NCI-H2081 treated with DMSO at 0.1 percent for 48 hours (cell line): ENCODE results near the gene SLC24A3.

Experiments
- DNase-seq: peaks from one replicate; lab custom pipeline; 2025; lab: John Stamatoyannopoulos, UW

SLC24A3 gene

DNA sequence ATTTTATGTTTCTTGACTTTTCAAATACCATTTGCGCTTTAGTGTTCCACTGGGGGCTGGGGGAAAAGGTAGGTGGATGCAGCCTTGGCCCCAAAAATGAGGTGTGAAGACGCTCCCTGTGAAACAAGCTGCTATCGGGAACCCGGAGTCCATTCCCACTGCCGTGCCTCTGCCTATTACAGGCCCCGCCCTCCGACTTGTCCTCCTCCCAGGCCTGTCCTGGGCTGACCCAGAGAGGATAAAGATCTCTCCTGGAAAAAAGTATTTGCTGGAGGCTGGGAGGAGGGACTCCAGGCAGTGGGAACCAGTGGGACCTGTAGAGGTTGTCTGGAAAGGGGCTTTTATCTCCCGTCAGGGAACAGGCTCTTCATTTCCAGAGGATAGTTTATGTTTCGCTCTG lies 215.0 kb downstream of the SLC24A3 start:
- no peak for DNase-seq

DNA sequence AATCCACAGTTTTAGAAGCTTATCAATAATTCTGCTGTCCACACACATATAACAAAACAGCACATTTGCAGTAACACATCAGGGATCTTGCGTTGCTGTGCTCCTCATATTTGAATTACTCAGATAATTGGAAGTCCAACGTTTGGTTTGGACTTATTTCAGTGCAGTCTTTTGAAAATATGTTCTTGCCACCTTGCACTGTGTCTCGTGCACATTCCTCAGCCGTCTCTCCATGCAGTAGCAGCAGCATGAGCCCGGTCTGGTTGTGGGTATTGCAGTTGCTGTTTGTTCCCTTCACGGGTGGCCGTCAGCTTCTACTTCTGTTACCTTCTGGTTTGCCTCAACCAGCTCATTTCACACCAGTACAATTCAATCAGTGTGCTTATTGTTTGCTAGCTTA lies 215.5 kb downstream of the SLC24A3 start:
- DNase-seq = no peak

DNA sequence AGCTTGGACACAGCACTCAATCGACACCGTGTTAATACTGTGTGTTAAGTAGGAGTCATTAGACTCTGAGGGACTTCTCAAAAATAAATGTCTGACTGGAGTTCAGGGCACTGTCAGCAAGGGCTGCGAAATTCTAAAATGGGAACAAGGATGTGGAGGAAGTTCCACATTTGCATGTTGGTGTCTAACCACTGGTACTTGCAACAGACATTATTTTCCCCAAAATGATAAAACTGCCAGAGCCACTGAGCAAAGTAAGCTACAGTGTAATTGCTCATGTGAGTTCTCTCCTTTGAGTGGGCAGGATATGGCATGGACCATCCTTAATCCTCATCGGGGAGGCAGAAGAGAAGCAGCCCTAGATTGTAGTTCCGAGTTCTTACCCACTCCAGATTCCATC lies 215.9 kb downstream of the SLC24A3 start:
- no peak for DNase-seq

DNA sequence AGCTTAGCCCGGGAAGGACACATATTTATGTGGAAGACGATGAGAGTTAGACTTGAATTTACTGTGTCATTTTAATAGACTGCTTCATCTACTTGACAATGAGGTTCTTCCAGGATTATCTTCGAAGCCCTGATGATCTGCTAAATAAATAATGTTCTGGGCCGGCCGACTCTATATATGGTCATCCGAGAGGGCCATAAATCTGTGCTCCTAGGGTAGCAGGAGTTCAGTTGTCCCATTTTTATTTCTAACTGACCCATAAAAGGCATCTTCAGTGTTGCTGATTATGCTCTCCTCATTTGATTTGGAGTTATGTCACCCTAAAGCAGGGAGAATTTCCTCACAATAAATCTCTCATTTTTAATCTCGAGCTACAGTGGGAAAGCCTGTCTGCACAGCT lies 217.1 kb downstream of the SLC24A3 start:
- DNase-seq = no peak

DNA sequence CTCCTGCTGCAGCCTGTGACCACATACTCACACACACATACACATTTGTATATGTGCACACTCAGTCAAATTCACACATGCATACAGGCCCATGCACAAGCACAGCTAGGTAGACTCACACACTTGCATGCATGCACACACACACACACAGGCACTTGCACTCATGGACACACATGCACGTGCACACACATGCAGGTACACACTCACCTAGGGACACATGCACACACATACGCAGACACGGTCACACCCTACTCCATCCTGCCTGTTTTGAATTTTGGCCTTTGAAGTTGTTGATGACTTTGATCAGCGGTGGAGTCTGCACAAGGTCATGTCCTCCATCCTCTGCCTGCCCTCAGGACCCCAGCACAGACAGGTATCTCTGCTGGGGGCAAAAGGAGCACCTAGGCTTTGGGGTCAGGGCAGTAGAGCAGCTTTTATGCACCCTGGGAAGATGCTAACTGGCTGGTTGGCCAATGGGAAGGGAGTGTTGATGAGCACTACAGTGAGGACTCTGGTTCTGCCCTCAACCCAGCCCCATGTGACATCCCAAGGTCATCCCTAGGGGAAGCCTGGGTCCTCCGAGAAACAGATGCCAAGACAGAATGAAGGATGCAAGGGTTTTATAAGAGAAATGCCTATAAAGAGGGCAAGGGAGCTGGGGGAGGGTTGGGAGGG lies 218.3 kb downstream of the SLC24A3 start:
- no peak for DNase-seq

DNA sequence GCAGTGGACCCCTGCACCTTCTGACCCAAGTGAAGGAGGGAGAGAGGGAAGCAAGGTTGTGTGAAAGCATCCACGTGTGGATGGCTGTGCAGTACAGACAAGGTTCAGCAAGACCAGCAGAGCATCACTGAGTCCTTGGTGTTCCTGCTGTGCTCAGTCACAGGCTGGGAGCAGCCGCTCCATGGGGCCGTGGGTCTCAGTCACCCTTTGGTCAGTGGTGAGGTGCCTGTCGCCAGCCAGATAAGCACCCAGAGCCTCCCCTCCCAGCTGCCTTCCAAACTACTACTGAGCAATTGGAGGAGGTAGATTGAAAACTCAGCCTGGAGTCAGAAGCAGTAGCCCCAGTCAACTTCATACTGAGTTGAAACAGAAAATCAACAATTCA lies 218.9 kb downstream of the SLC24A3 start:
- DNase-seq = no peak

DNA sequence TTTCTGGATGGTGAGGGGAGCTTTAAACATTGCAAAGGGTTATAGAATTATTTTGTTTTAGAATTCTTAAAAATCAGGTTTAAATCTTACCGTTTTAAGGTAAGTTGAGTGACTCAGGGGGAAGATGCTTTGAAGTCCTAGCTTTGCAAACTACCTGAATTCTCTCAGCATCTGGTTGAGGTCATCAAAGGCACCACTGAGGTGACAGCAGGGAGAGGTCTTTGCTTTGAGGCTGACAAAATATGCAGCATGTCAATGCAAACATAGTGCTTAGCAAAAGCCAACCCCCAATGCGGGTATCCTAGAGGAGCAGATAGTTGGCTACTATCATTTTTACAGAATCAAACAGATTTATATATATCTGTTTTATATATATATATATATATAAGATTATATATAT lies 219.5 kb downstream of the SLC24A3 start:
- no peak for DNase-seq

DNA sequence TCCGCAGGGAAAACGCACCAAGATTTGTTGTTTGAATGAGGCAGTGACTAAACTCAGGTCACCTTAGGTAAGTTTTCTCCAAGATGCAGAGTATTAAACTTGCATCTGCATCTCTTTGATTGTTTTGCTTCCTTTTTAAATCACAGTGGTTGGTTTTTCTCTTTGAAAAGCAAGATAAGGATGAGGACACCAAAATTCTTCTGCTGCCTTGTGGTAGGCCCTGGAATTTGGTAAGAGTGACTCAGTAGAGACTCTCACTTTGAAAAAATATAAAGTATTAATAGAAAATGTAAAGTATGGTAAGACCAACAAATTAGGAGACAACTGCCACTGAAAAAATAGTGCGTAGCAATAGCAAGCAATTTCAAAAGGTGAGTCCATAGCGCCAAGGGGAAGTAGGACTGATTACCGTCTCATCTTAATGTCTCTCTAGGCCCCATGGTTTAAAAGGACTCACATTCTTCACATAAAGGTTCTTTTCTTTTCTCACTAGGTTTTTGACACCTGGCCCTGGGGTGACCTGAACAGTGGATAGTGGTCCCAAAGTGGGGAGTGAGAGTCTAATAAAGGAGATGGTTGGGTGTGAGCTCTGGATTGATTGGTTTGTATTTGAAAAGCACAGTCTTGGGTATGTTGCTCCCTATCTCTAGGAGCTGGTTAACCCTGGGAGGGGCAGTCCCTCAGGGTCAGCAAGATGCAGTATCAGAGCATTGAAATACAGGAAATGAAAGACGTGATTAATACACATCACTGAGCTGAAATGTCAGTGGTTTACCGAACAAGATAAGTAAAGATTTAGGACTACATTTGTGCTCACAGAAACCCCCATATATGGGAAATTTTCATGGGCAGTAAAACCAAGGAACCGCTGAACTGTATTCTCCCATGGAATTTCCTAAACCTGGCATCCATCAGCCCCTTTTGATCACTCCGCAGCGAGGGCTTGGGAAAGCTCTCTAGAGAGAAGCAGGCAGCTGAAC lies 221.2 kb downstream of the SLC24A3 start:
- DNase-seq = no peak

DNA sequence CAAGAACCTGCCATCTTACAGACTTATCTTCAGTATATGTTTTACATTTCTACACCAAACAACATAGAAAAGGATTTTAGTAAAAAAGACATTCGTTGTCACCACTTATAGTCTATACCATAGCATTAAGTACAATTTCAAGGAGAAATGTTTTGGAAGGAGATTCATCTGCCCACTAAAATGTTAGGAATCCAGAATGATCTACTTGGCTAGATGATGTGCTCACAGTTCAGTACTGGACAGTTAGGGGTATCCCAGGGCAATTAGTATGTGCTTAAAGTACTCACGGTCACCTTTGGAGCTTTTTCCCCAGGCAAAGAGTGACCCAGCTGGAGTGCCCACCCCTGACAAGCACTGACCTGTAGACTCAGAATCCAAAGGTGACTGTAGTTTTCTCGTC lies 222.9 kb downstream of the SLC24A3 start:
- DNase-seq = no peak

DNA sequence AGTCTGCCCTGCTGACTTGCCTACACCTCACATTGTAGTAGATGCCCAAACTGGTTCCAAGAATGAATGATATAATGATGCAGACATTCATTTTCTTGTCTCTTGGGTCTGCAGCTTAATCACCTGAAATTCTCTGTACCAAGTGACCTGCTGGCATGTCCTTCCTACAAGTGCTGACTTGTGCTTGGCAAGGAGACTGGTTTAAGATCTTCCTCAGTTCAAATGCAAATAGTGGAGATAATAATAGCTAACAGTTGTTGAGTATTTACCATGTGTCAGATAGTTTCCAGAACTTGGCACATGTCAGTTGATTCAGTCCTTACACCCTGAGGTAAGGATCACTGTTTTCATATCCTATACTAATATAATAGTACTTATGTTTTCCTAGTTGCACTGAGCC lies 223.4 kb downstream of the SLC24A3 start:
- DNase-seq = no peak

DNA sequence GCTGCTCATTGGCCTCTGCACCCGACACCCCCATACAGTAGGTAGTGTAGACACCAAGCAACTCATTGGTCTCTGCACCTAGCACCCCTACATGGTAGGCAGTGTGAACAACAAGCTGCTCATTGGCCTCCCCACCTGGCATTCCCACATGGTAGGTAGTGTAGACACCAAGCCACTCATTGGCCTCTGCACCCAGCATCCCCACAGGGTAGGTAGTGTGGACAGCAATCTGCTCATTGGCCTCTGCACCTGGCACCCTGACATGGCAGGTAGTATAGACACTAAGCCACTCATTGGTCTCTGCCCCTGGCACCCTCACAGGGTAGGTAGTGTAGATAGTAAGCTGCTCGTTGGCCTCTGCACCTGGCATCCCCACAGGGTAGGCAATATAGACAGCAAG lies 226.0 kb downstream of the SLC24A3 start:
- DNase-seq = no peak

DNA sequence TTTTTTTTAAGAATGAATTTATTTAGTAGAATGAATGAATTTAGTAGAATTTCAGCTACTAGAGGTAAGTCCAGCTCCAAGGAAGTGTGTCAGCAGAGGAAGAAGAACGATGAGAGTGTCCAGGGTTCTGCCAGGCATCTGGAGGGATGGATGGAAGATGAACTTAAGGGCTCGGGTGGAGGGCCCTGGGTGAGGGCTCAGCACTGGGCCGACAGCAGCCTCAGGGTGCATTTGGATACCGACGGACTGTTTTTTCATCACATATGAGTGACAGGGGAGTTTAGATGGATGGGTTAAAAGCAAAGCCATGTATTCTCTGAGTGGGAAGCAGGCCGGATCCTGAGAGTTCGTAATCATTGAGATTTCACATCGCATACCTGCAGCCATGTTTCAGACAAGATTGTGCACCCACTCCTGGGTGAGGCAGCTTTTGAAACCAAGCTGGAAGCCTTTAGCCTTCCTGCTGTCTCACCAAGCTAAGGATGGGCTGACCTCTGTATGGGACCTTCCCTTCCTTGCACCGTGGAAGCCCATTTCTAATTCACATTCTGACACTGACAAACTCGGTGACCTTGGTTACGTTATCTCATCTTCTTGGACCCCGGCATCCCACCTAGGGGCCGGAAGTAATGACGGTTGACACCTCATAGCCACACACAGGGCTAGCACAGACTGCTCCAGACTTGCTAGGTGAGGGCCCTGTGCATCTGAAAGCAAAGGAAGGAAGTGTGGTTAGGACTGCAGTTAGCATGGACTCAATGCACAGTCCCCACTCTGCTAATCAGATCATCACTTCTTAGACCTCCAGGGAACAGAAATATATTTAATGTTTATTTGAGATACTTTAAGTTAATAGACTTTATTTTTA lies 228.5 kb downstream of the SLC24A3 start:
- DNase-seq = no peak

DNA sequence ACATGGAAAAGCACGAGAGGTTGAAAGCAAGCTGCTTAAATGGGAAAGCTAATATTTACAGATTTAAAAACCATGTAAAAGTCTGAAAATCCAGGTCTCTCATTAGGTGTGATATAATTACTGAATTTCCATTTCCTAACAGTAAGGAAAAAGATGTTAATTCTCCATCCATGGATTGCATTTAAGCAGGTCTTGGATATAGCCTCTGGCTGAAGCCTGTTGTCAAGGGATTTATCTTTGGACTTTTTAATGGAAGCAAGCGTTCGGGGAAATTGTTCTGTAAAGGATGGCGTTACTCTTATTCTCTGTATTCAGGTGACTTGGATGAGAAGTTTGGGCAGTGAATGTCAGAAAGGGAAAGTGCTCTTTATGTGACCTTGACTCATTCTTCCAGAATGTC lies 233.8 kb downstream of the SLC24A3 start:
- no peak for DNase-seq

DNA sequence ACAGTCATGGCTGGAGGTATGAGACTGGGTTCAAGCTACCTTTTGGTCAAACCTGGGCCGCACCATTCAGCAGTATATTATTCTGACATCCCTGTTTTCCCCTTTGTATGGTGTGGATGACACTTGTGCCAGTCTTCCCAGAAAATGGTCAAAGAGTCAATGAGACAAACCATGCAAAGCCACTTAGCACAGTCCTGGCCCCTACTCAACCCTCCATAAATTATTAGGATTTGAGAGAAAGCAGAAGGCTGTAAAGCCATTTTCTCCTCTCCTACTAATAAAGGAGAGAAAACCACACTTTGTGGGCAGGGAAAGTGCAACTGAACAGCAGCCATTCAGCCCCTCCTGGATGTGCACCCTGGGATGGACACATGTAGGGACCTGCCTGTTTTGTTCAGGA lies 236.2 kb downstream of the SLC24A3 start:
- DNase-seq = no peak

DNA sequence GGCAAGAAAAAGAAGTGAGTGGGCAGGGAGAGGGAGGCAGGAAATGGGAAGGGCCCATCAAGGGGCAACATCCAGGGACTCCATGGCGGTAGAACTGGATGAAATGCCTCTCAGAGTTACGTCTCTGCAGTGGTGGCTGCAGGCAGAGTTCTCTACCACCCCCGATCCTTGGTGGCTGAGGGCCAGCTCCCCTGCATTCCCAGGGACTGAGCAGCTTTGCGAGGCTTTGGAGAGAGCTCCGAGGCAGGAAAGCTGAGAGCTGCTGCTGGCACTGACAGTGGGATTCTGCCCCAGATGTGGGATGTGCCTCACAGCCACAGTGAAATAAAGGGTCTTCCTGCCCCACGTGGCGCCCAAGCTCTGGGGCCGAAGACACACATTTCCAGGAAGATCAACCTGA lies 236.6 kb downstream of the SLC24A3 start:
- no peak for DNase-seq

DNA sequence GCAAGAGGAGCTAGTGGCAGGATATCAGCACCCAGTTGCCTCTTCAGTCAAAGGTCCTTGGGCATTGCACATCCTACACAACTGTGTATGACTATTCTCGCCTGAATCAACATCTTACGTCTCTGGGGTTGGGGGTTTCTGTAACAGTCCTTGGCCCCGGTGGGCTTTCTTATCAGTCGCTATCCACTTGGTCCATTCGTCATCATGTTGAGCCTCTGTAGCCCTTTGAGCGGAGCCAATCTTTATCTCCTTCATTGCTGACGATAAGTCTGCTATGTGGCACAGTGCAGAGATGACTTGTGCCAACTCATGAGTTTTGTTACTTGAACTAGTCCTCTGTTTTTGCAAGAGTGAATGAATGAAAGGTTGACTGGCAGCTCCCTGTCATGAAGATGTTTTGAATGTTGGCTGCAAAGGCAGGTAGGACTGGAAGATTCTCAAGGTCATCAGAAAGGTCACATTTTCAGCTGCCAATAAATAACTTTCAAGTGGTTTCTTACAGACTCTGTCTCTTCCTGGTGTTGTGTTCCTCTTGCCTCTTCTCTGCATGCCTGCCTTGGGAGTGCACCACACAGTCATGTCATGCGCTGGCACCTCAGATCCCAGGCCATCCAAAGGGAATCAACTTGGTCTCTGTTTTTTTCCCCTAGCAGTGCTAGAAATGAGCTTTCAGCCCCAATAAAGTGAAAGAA lies 238.9 kb downstream of the SLC24A3 start:
- DNase-seq = no peak

DNA sequence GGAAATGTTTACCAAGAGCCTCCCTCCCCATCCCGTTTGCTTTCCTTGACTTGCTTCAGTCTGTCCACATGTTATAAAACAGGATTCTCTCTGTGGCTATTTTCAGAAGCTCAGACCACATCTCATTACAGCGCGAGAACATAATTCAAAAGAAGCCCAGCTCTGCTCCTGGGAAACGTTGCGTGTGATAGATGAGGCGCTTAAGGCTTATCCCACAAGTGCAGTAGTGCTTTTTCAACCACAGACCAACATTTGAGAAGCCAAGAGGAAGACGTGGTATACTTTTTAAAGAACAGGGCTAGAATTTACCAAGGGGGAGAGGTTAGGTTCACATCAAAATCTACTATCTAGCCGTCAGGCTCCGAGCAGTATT lies 239.5 kb downstream of the SLC24A3 start:
- no peak for DNase-seq

DNA sequence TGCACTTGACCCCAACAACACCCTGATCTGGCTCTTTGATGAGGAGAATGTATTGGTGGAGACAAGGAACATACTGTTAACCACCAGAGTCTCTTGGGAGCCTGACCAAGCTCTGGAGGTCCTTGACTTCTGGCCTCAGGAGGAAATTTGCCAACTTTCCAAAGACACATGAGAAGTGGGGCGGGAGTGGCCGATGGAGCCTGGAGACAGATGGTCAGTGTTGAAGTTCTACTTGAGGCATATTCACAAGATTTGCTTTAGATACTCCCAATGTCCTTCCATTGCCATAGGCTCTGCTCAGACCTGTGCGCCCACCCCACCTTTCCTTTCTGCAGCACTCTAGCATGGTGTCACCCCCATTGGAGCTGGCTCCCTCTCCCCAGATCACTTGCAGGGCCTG lies 241.0 kb downstream of the SLC24A3 start:
- DNase-seq = no peak

DNA sequence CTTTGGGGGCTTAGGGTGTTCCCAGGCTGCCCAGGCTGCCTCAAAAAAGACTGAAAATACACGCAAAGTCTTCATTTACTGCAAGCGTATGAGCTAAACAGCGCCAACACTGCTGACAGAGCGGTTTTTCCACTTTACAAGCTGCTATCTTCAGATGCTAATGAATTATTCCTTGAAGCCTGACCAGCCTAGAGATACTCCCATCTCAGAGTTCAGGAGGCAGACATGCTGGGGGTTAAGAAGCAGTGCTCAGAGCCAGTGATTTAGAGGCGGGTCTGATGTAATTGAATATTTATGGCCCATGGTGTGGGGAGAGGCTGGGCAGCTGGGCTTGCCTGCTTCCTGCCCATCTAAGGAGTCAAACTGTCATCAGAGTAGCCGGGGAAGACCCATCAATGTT lies 241.4 kb downstream of the SLC24A3 start:
- no peak for DNase-seq

DNA sequence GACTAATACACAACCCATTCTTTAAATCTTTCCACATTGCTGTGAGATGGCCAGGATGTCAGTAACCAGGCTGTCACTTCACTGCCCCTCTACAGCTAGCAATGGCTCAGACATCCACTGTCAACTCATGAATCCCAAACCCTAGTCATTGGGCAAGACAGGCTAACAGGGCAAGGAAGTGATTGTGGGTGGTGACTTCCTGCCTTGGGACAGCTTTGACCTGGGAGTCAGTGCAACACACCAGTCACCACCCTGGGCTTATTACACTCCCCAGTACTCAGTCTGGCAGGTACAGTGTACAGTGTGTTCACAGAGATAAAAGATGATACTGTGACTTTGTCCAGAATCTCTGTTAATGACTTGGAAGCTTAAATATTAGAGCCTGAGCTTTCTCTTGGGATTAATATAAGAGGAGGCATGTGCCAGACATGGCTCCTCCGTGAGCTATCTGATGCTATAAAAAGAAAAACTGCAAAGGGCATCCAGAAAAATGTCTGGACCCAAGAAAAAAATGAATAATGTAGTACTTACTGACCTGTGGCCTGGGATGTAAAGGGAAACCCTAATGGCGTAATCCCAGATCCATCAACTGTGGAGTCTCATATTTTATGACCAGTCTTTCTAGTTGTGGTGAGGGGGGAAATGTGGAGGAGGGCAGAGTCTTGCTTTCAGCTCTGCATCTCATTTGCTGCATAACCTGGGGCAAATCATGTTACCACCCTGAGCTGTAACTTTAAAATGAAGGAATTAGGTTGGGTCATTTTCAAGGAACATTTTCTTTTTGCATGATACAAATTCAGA lies 244.4 kb downstream of the SLC24A3 start:
- no peak for DNase-seq

DNA sequence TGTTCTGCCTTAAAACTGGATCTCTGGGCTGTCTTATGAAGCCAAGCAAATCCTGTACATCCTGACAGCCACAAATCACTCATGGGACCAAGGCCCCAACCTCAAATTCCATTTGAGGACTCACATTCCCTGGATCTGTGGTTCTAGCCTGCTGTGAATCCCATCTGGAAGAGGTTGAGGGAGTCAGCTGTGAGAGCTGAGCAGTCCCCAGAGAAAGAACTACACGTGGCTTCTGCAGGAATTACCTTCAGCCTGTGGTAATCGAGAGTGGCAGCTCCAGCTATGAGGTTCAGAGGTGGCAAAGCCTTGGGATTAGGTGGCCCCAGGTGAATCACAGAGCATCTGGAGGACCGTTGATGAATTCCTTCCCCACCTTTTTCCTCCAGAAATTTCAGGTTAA lies 245.2 kb downstream of the SLC24A3 start:
- DNase-seq = no peak
